ENCODE data around the gene MED19.
A peak's percentile ranks its signal among the peaks of the same experiment; 100 is the strongest.
"Not testable (repeated sequence)": the region's sequence is repeated elsewhere in the genome, so short reads cannot be mapped to it uniquely, and the experiment has no call there.

MED19 gene

DNA sequence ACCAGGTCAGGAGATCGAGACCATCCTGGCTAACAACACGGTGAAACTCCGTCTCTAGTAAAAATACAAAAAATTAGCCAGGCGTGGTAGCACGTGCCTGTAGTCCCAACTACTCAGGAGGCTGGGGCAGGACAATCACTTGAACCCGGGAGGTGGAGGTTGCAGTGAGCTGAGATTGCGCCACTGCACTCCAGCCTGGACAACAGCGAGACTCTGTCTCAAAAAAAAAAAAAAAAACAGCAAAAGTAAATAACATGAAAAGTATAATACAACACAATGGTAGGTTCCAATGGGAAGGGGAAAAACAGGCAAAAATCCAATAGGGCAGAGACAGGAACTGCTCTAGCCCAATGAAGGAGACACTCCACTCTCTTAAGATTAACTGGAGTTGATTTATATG lies 6.6 kb downstream of the MED19 start:
- not testable (repeated sequence) for DNase-seq (ENCODE audit: low read depth in 2 of 2, low spot score in 1 of 2)

DNA sequence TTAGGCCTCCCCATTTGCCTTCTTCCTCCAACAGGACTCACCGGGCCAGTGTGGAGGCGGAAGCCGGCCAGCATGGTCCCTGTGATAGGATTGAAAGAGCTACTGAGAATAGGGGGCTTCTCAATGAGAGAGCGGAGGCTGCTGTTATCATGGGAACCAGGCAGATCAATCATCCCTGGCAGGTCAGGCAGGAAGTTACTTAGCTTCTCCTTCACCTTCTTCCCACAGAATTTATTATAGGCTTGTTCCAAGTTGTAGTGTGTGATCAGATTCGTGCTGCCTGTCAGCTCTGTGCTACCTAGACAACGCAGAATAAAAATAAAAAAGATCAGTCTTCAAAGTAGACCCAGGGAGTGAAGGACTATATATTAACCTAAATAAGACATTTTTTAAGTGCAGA lies 7.1 kb downstream of the MED19 start:
- no peak for DNase-seq (ENCODE audit: low read depth in 2 of 2, low spot score in 1 of 2)

DNA sequence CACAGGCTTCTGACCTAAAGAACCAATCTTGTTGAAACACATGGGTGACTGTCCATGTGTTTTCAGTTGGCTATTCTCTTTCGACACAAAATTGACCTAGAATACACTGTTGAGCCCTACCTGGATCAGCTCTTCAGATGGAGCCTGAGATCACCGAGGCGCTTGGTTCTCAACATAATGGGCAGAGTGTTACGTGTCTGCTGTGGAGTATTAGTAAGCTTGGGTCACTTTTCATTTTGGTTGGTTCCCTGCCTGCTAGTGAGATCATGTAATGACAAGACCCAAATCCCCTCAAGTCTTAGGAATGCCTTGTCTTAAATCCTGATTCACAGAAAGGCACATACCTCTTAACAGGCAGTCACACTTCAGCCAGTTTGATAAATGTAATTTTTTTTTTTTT lies 8.7 kb downstream of the MED19 start:
- DNase-seq (ENCODE audit: low read depth in 2 of 2, low spot score in 1 of 2): no peak

DNA sequence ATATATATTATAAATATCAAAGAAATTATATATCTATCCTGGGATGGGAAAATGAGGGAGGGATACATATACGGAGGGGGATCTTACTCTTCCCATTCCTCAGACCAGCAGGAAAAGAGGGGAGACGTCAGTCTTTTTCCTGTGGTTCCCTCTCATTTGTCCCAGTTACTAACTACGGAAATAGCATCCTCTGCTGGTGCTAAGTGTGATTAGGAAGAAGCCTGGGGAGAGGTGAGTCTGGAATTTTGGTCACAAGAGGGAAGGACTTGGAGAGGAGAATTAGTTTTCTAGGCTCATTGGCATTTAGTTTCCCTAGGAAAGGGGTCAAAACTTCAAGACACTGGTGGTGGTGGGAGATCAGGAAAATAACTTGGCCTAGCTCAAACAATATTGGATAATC lies 11.6 kb downstream of the MED19 start:
- DNase-seq (ENCODE audit: low read depth in 2 of 2, low spot score in 1 of 2): no peak

DNA sequence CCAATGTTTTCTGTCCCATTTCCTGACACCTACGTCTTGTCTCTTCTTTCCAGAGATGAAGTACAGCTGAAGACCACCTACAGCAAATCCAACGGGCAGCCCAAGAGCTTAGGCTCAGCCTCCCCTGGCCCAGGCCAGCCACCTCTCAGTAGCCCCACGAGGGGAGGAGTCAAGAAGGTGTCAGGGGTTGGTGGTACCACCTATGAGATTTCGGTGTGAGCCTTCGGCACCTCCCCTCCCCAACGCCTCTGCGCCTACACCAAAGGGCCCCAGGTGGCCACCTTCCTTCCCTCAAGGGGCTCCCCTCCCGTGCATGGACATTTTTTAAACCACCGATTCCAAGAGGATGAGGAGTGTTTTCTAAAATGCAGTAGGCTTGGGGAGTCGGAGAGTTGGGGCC lies 12.2 kb downstream of the MED19 start:
- DNase-seq (ENCODE audit: low read depth in 2 of 2, low spot score in 1 of 2): no peak

DNA sequence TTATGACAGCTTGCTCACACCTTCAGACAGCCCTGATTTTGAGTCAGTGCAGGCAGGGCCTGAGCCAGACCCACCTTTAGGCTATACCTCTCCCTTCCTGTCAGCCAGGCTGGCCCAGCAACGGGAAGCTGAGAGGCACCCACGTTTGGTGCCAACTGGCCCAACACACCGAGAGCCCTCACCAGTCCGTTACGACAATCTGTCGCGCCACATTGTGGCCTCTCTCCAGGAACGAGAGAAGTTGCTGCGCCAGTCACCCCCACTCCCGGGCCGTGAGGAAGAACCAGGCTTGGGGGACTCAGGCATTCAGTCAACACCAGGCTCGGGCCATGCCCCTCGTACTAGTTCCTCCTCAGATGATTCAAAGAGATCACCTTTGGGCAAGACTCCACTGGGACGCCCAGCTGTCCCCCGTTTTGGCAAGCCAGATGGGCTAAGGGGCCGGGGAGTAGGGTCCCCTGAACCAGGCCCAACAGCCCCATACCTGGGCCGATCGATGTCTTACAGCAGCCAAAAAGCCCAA lies 13.1 kb downstream of the MED19 start:
- DNase-seq (ENCODE audit: low read depth in 2 of 2, low spot score in 1 of 2): no peak

DNA sequence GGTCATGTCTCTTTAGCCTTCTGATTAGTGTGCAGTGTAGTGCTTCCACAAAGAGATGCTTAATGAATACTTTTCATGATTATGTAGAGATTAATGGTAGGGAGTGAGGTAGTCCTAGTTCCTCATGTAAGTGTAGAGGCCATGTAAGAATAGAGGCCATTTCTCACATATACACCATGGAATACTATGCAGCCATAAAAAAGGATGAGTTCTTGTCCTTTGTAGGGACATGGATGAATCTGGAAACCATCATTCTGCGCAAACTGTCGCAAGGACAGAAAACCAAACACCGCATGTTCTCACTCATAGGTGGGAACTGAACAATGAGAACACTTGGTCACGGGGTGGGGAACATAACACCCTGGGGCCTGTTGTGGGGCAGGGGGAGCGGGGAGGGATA lies 21.5 kb downstream of the MED19 start:
- not testable (repeated sequence) for DNase-seq (ENCODE audit: low read depth in 2 of 2, low spot score in 1 of 2)

DNA sequence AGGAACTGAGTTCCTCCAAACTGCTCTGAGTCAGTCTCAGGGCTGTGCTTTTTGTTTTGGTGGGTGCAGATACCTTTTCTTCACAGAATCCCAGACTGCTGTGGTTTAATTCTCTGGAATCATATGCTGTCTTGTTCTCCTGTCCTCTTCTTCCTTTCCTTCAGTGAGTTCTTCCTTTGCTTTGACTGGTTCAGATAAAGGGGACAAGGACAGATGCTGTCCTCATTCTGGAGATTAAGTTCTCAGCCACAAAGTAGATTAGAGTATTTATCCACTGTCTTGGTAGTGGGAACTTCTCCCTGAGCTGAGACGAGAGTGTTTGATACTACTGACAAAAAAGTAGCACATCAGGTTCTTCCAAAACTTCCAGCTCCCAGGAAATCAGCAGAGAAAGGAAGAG lies 30.8 kb downstream of the MED19 start:
- DNase-seq (ENCODE audit: low read depth in 2 of 2, low spot score in 1 of 2): no peak

DNA sequence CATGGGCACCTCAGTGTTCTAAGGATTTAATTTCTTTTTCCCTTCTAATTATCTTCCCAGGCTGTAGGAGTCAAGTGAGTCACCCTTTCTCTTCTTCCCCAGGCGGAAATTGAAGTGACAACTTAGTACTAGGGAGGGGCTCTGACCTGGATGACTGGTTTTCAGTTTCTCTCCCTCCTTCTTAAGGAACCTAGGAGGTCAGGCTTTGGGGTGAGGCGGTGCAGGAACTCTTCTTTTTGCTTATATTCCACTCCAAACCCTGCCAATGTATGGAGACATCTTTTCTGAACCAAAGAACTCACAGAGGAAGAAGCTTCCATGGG lies 31.5 kb downstream of the MED19 start:
- no peak for DNase-seq (ENCODE audit: low read depth in 2 of 2, low spot score in 1 of 2)

DNA sequence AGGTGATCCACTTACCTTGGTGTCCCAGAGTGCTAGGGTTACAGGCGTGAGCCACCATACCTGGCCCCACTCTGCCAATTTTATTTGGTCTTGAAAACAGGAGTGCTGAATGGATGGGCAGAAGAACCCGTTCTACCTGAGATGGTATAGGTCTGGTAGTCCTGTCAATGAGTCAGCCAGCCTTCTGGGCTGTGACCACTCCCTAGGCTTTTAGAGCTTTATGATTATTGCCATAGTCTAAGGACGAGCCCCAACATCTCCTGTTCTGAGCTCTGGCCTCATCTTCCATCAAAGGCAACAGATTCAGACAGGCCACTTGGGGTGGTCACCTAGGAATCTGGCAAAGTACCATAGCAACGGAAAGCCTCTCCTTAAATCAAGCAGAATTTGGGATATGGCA lies 32.6 kb downstream of the MED19 start:
- DNase-seq (ENCODE audit: low read depth in 2 of 2, low spot score in 1 of 2): no peak

DNA sequence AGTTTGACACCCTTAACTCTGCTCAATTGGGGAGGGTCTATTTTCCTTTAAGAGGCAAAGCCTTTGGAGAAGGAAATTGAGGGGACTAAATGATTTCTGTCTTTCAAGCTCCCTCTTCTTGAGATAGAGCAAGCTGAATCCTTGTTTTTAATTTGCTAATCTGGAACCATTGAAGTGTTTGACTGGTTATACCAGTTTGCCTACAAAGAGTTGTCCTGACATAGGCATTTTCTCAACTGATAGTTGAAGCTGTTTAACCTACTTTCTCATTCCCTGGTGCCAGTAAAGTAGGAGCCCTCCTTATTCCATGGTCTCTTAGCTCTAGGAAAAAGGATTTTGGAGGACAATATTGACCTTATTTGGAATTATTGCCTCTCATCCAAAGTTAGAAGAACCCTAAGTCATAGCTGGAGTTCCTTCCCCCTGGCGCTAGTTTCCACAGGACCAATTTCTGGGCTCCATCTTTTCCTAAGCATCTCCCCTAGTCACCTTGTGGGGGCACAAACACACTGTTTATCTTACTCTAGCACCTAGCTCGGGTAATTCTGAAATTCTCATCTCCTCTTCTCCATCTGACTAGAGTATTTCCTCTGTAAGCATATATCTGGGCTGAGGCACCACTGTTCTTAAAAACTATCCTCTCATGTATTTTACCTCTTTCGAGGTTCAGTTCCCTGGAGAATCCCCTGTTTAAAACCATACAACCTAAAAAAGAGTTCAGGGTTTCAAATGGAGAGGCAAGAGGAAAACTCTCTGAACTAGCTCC lies 36.7 kb downstream of the MED19 start:
- no peak for DNase-seq (ENCODE audit: low read depth in 2 of 2, low spot score in 1 of 2)

DNA sequence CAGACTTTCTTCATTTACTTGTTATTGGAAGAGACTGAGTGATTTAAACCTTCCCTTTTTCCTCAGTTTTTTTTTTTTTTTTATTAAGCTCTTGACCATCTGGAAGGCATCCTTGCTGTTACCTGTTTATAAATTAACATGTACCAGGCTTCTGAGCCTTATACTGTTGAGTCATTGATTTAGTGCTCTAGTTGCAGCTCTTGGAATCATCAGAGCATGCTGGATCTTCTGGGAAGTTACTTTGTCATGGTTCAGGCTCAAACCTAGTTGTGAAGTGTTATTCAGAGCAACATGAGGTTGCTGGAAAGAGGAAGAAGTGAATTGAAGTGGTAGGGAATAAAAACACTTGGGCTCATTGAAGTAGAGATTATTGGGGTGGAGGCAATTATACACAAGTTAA lies 37.8 kb downstream of the MED19 start:
- DNase-seq (ENCODE audit: low read depth in 2 of 2, low spot score in 1 of 2): no peak

DNA sequence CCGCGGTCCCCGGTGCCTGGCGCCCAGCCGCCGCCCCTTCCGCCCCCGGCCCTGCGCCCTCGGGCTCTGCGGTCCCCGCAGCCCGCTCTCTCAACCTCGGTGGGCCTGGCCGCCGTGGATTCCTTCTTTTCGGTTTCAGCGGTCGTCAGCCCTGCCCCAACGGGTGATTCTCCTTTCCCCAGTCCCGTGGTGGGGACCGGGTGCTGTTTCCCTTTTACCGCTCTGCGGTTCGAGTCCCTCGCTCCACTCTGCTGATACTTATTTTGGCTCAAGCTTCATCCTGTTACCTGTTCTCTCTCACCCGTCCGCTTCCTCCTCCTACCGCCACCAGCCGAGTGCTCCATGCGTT lies 43.6 kb downstream of the MED19 start:
- peak in 1 of 2 donors; percentile 13 for DNase-seq (ENCODE audit: low read depth in 2 of 2, low spot score in 1 of 2)

DNA sequence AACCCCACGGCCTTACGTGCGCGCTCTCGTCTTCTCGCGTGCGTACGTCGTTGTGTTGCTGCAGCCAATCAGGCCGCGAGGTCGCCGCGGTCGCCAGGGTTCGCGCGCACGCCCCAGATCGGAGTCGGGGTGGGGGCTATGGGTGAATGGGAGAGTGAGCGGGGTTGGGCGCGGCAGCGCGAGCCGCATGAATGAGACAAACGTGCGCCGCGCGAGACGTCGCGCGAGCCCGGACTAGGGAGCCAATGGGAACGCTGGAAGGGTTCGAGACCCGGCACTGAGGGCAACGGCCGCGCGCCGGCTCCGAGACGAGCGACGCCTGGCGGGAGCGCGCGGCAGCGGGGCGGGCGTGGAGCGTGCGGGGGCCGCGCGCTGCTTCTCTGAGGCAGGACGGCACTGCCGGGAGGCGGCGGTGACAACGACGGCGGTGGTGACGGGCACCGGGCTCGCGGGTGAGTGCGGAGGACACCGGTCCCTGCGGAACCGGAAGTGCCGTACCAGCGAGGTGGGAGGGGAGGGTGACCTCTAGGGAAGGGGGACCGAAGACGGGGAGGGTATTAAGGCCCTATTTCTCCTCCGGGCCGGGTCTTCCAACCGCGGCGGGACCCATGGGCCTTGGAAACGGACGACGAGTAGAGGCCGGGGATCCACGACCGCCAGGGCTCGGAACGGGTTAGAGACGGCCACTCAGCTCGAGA lies 44.1 kb downstream of the MED19 start, which contains the start of gene ZDHHC5:
TSS of gene ZDHHC5 (plus strand) at position 379 of the 698 bp plus-strand sequence. CDS start 4,977 bp downstream, outside the sequence.
- peak; percentile 97 to 100 for DNase-seq (ENCODE audit: low read depth in 2 of 2, low spot score in 1 of 2)

DNA sequence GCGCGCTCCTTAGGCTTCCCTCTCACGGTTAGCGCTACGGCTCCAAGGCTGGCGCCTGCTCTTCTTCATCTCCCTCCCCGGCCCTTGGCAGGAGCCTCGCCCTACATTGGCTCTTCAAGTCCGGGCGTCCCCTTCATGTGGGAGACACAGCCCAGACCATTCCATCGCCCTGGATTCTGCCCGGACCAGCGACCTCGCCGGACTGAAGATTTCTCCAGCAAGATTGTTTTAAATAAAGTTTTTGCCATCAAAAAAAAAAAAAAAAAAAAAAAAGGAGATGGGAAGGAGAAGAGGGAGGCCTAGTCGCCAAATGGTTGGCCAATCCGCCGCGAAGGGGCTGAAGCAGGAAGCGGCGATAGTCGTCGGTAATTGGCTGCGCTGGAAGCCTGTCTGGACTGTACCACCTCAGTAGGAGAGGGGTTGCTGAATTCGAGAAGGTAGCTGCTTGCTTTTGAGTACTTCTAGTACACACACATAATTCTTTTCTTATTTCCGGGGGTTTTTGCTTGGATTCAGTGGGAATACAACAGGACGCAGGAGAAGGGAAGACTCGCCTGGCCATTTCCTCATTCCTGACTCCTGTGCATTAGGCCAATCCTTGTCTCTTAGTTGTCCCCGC lies 44.8 kb downstream of the MED19 start:
- DNase-seq (ENCODE audit: low read depth in 2 of 2, low spot score in 1 of 2): peak; percentile 86 to 89

DNA sequence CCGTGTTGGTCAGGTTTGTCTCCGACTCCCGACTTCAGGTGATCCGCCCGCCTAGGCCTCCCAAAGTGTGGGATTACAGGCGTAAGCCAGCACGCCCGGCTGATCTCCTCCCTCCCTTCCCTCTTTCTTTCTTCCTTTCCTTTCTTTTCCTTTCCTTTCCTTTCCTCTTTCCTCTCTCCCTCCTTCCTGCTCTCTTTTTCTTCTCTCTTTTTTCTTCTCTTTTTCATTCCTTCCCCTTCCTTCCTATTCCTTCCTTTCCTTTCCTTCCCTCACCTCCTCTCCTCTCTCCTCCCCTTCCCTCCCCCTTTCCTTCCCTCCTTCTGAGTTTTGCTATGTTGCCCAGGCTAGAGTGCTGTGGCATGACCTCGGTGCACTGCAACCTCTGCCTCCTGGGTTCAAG lies 48.0 kb downstream of the MED19 start:
- no peak for DNase-seq (ENCODE audit: low read depth in 2 of 2, low spot score in 1 of 2)

DNA sequence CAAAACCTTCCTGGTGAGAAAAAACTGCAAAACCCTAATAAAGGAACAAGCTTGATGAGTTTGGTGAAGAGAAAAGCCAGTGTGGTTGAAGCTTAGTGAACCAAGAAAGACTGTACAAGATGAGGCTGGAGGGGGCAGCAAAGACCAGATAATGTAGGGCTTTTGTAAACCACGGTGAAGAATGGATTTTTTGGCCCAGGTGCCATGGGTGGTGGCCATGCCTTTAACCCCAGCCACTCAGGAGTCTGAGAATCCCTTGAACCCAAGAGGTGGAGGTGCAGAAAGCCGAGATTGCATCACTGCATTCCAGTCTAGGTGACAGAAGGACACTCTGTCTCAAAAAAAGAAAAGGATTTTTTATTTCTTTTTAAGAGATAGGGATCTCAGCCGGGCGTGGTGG lies 49.1 kb downstream of the MED19 start:
- no peak for DNase-seq (ENCODE audit: low read depth in 2 of 2, low spot score in 1 of 2)

DNA sequence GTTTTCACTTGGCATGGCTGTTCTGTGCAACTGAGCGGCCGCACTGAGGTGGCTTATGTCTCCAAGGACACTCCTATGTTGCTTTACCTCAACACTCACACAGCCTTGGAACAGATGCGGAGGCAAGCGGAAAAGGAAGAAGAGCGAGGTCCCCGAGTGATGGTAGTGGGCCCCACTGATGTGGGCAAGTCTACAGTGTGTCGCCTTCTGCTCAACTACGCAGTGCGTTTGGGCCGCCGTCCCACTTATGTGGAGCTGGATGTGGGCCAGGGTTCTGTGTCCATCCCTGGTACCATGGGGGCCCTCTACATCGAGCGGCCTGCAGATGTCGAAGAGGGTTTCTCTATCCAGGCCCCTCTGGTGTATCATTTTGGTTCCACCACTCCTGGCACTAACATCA lies 52.3 kb downstream of the MED19 start:
- DNase-seq (ENCODE audit: low read depth in 2 of 2, low spot score in 1 of 2): no peak

DNA sequence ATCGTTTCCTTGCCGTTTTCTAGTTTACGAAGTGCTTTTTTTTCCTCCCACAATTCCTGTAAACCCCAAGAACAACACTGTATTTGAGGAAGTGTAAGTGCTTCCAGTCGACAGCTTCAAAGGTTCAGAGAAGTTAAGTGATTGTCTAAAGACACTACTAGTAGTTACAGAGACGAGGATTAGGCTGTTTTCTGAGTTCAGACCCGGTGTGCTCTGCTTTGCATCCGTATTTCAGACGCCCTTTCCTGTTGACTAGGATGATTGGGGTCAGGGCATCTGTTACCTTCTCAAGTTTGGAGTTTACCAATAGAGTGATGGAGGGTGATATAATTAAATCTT lies 54.0 kb downstream of the MED19 start:
- DNase-seq (ENCODE audit: low read depth in 2 of 2, low spot score in 1 of 2): no peak

DNA sequence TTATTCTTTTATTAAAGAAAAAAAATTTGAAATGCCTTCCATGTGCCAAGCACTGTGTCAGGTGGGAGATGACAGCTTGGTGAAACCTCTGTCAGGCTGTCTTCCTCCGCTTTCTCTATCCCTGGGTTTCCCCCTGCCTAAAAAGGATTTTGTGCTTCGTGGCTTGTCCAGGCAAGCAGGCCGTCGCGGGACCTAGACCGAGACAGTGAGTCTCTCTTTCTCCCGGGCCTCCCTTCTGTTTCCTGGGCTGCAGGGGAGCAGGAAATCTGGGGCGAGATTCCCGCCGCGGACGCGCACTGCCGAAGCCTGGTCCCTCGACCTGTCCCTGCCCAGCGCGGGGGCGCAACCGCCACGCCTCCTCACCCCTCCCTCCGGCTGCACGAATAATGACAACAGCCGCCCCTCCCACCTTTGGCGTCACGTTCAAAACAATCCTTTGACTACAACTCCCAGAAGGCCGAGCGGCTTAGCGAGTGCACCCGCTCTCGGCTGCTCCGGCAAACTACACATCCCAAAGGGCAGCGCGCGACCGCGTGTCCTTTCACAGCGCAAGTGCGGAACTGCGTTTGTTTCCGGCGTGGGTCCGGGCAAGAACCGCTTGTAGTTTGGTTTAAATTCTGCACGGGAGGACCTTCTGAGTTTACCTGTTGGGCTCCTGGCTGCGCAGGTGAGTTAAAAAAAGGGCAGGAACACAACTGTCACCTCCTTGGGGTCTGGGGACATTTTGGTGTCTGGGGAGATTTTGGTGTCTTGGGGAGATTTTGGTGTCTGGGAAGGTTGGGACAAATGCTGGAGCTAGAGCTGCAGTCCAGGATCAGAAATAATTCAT lies 54.6 kb downstream of the MED19 start, which contains the start of gene CLP1:
TSS of gene CLP1 (plus strand) at position 569 of the 829 bp plus-strand sequence. CDS start 1,715 bp downstream, outside the sequence.
- peak; percentile 98 to 99 for DNase-seq (ENCODE audit: low read depth in 2 of 2, low spot score in 1 of 2)

DNA sequence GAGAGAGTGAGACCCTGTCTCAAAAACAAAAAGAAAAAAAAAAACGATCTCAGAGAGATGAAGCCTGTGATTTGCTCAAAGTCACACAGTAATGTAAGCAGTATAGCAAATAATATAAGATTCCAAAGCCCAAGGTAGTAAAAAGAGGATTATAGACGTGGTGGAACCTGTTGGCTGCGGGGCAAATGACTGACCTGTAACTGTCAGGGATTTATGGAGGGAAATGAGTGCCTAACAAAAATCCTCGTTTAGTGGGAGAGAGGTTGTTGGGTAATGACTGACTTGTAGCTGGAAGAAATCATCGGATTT lies 55.2 kb downstream of the MED19 start:
- no peak for DNase-seq (ENCODE audit: low read depth in 2 of 2, low spot score in 1 of 2)

Measured in stimulated activated CD8-positive, alpha-beta memory T cell treated with anti-CD3 and anti-CD28 coated beads, Interleukin-4, amount 100 ng/mL, for 4 hours (primary cell).